Stimulated activated CD8-positive, alpha-beta memory T cell treated with anti-CD3 and anti-CD28 coated beads, Interleukin-12 subunit alpha, Interleukin-12 subunit beta, amount 100 ng/mL, for 24 hours (primary cell): ENCODE measurements around the gene SYCE3.
"Not testable (repeated sequence)": the region's sequence is repeated elsewhere in the genome, so short reads cannot be mapped to it uniquely, and the experiment has no call there.

Source experiments
- DNase-seq: peaks from one replicate; pipeline ENCODE4 v3.0.0-alpha.2; 2020; ENCODE audit errors: extremely low read depth

The SYCE3 gene

GRCh38 chr22:50520826-50521453 lies 41.8 kb downstream of the SYCE3 start:
- DNase-seq, result no peak

DNA sequence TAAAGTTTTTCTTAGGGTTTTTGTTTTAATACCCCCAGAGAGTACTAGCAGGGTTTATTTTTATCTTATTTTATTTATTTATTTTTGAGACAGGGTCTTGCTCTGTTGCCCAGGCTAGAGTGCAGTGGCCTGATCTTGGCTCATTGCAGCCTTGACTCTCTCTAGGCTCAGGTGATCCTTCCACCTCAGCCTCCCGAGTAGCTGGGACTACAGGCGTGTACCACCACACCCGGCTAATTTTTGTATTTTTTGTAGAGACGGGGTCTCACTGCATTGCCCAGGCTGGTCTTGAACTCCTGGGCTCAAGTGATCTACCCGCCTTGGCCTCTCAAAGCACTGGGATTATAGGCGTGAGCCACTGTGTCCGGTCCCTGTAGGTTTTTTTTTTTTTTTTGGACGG lies 42.5 kb downstream of the SYCE3 start:
- not testable (repeated sequence) for DNase-seq

DNA sequence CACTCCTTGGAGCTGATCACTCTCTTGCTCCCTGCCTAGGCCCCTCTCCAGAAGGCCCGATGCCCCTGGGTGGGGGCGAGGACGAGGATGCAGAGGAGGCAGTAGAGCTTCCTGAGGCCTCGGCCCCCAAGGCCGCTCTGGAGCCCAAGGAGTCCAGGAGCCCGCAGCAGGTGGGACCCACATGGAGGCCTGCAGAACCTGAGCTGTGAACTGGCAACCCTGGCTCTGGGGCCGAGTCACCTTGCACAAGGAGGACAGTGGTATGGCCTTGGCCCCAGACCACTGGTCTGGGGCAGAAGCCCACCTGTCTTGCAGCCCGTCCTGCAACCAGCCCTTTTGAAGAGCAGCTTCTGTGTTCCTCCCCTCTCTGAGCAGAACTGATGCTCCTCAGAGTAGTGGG lies 43.6 kb downstream of the SYCE3 start:
- DNase-seq, result no peak

DNA sequence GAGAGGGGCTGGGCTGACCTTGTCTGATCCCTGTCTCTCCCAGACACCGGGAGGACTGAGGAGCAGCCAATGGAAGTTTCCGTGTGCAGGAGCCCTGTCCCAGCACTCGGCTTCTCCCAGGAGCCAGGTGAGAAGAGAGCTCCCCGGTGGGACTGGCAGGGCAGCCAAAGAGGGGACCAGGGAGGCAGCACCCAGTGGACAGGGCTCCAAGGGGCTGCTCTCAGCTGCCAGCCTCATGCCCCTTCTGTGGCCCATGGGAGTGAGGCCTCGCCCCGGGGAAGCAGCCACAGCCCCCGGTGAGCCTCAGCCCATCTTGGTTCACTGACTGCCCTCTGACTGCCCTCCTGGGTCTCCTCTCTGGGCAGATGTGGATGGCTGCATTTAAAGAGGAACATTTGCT lies 44.1 kb downstream of the SYCE3 start:
- no peak for DNase-seq

DNA sequence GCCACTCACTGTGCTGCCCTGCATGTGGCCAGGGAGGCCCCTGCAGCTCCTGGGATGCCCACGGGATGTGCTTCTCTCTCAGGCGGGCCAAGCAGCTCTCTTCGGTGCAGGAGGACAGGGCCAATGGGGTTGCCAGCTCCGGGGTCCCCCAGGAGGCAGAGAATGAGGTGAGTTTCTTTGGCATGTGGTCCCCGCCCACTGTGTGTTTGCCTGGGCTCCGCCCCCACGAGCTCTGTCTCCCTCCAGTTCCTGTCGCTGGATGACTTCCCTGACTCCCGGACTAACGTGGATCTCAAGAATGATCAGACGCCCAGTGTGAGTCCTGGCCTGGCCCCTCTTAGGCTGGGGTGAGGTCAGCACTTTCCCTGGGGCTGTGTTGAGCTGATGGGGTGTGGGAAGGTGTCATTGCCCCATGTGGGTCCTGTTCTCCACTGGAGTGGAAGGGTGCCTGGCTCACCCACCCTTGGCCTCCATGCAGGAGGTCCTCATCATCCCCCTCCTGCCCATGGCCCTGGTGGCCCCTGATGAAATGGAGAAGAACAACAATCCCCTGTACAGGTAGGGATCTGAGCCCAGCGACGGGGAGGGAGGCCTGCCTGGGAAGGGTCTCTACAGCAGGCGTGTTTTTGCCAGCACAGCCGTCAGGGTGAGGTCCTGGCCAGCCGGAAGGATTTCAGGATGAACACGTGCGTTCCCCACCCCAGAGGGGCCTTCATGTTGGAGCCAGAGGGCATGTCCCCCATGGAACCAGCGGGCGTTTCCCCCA lies 45.0 kb downstream of the SYCE3 start:
- DNase-seq, result no peak

DNA sequence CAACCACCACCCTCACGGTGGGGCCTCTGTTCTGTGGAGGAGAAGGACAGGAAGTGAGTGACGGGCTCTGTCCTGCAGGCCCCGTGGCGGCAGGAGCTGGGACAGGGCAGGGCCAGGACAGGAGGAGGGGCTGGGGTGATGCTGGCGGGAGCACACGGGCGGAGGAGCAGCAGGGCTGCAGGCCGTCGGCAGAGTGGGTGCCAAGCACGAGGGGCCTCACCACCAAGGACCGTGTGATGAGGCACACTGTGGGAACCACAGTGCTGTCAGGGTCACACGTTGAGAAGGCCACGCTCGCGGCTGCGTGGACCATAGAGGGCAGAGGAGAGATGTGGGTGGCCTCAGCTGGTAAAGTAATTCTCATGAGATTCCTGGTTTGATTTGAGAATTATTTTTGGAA lies 45.8 kb downstream of the SYCE3 start:
- DNase-seq, result no peak

DNA sequence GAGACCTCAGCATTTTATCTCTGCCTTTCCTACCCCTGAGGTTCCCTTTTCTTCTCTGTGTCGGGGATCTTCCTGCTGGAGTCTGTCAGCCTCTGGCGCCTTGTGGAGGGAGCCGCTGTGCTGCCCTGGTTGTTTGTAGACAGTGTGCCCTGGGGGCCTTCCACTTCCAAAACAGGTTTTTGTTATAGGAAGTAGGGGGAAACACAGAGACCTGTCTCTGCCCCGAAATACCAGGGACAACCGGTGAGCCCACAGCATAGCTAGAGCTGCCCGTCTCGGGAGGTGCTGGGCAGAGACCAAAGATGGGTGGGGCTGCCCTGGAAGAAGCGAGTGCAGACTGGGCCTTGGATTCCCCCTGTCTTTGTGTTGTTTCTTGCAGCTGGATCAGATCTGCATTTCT lies 46.7 kb downstream of the SYCE3 start:
- no peak for DNase-seq

DNA sequence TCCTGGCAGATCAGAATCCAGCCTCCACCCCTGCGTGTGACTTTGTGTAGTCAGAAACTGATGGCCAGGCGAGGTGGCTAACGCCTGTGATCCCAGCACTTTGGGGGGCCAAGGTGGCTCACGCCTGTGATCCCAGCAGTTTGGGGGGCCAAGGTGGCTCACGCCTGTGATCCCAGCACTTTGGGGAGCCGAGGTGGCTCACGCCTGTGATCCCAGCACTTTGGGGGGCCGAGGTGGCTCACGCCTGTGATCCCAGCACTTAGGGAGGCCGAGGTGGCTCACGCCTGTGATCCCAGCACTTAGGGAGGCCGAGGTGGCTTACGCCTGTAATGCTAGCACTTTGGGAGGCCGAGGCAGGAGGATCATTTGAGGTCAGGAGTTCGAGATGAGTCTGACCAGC lies 49.5 kb downstream of the SYCE3 start:
- no peak for DNase-seq

DNA sequence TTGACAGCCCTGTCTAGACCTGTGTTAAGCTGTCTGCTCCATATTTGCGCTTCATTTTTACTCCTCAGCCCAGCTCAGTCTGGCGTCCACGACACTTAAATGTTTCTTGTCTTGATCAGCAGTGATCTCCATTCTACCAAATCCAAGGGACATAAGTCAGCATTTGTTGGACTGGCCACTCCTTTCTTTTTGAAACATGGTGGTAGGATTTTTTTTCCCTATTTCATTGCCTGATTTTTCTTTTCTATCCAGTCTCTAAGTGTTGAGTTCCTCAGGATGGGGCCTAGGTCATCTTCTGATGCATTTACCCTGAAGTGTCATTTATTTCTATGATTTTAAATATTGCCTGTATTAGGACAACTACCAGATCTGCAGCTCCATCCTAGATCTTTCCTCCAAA lies 53.8 kb downstream of the SYCE3 start:
- no peak for DNase-seq

GRCh38 chr22:50507991-50508884 lies 54.5 kb downstream of the SYCE3 start, which contains the start of gene NCAPH2:
Gene NCAPH2 (plus strand): TSS chr22:50508224. CDS start chr22:50508338, 114 bp downstream.
- peak; percentile 90 for DNase-seq

DNA sequence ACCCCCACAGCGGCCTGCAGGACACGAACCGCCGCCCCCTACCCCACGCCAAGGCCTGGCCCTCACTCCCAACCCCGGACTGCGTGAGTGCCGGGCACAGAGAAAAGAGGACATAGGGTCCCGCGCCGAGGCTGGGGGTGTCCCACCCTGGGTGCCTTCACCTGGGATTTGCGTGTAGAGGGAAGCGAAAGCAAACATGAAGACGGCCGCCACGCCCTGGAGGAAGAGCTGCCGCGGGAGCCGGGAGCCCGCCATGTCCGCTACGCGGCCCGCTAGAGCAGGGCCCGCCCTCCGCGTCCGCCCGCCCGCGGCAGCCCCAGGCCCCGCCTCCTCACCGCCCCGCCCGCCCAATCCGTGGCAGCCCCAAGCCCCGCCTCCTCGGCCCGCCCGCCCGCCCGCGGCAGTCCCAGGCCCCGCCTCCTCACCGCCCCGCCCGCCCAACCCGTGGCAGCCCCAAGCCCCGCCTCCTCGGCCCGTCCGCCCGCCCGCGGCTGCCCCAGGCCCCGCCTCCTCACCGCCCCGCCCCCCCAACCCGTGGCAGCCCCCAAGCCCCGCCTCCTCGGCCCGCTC lies 55.2 kb downstream of the SYCE3 start, which contains the start of gene LMF2:
Gene LMF2 (minus strand): TSS at position 282 of the 570 bp plus-strand sequence. CDS start 27 bp downstream, at position 255.
- DNase-seq, result peak; percentile 83

GRCh38 chr22:50506611-50507420 lies 55.9 kb downstream of the SYCE3 start:
- DNase-seq, result no peak

DNA sequence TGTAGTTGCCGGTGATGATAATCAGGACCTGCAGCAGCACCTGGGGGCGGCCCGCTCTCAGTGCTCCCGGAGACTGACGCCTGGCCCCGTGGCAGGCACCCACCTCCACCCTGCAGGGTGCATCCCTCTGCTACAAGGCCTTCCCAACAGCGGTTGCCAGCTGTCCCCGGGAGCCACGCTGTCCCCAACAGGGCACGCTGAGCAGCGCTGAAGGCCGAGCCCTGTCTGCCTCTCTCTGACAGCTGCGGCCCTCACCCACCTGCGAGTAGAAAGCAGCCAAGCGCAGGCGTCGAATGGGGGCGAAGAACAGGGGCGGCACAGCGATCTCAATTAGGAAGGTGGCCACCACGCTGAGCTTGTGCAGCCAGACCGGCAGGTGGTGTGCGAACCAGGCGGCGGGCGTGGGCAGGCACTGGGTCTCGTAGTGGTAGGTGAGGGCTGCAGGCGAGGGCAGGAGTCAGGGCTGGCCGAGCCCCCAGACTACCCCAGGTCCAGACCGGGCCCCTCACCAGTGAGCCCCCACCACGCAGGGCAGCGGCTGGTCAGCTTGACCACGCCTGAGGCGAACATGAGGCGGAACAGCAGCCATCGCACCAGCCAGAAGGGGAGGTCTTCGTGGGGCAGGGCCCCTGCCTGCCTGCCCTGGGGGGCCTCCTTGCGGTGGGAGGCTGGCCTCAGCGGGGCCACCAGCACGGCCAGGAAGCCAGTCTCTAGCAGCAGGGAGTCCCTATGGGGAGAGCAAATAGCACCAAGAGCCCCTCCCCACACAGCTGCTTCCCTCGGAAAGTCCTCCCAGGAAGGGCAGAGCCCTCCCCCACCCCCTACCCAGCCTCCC lies 56.7 kb downstream of the SYCE3 start:
- DNase-seq, result no peak

DNA sequence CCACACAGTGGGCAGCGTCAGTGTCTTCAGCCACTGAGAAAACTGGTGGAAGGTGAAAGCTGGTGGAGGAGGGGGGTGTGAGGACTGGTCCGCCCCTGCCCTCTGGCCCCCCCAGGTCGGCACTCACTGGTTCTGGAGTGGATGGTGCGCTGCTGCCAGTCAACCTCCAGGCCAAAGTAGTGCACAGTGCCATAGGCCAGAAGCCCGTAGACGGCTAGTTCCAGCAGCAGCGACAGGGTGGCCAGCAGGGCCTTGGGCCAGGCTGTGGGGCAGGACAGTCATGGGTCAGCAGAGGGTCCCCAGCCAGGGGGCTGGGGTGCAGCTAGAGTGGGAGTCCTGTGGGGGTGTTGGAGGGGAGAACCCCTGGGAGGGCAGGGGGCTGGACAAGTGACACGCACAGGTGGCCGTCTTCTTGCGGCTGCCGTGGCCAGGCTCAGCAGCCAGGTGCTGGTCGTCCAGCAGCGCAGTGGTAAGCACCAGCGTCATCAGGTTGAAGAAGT lies 57.4 kb downstream of the SYCE3 start:
- DNase-seq, result no peak

DNA sequence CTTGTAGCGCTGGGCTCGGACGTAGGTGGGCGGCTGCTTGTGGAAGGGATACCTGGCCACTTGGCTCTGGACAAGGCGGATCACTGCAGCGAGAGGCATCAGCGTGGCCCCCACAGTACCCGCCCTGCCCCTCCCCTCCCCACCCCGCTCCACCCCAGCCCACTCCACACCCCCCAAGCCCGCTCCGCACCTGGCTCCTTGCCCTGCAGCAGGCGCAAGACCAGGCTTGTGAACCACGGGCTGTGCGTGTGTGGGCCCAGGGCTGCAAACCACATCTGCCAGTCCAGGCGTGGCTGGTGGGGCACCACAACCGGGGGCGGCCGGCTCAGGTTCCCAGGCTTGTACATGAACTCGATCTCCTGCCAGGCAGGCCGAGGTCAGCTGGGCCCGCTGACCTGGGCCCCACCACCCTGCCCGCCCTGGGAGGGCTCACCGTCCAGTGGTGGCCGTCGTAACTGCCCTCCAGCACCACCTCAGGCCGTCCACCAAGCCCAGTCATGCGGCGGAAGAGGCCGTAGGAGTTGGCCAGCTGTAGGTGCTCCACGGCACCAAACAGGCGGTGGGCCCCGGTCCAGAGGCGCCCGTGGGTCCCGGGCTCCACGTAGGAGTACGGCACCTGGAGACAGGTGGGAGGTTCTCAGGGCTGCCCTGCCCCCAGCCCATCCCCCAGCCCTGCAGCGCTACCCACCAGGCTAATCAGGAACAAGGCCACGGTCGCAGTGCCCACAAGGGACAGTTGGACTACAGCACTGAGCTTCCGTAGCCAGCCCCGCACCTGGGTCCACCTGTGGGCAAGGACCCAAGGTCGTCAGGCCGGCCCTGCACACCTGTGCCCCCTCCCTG lies 58.1 kb downstream of the SYCE3 start:
- DNase-seq, result no peak

DNA sequence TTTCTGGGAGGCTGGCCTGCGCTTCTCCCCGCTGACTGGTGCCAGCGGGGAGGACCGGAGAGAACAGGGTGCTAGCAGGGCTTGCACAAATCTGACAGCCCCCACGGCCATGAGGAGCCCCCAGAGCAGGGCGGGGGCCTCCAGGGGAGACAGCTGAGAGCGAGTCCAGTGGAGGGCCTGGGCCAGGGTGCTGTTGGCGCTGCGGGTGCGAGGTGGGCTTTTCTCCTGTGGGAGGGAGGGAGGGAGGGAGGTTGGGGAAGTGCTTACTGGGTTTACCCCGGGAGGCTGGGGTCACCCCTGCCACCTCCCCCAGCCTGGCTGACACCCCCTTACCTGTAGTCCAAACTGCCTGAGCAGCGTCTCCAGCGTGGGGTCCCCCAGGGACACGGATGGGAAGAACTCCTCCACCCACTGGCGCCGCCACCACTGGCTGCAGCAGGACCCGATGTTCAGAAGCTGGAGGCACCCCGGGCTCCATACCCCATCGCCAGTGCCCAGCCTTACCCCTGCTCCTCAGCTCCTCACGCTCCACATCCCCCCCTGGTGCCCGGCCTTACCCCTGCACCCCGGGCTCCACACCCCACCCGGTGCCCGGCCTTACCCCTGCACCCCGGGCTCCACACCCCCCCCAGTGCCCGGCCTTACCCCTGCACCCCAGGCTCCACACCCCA lies 59.1 kb downstream of the SYCE3 start:
- DNase-seq, result no peak

DNA sequence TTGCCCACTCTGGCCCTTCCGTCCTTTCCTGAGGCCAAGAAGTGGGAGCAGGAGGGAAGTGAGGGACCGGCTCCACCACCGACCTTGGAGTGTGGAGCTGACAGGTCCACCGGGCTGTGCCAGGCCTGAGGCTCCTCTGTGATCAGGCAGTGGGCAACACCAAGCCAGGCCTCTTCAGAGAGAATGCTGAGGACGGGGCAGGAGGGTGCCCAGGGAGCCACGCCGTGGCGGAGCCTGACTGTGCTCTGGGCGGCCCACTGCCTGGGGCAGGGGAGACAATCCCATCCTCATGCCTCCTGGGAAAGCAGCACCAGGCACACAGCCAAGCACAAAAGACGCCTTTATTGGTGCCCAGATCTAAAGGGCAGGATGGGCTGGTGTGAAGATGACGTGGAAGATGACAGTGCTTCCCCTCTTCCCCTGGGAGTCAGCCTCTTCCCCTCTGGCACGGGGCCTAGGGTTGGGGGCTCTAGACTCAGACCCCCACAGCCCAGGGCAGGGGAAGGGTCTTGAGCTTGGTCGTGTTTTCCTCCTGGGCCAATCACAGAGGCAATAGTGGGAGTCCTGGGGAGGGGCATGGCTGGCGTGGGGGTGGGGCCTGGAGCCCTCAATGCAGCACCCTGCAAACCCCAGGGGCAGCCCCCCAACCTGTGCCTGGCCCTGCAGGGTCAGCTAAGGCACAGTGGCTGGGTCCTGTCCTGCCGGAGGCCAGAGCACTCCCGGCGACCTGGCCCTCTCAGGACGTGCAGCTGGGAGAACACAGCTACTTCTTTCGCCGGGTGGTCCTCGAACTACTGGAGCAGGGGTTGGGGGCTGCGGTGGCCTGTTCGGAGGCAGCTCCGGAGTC lies 59.9 kb downstream of the SYCE3 start:
- no peak for DNase-seq

DNA sequence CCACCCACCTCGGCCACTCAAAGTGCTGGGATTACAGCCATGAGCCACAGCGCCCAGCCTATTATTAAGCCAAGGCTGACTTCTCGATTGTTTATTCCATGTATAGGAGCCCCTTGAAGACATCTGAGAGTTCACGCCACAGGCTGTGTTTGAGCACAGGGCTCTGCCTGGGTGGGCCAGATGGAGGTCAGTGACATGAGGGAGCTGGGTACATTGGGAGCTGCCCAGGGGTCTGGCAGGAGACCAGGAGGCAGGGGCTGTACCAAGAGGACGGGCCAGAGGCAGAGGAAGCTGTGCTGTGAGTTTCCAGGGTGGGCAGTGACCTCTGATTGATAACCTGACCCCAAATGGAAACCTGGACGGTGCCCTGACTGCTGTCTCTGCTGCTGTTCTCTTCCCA lies 60.6 kb downstream of the SYCE3 start:
- no peak for DNase-seq
